A549 (cell line): ENCODE data around the gene TMEM132D. TPM values are rescaled to one million over a fixed set of nuclear protein-coding genes. Genes with fewer than 3 reads are reported as not detected.

ENCODE experiments used
- ATAC-seq, 2 experiments: fragments of 200-7000 bp in 1 of 2; fragments of >200 bp in 1 of 2; cut with Nextera tagmentation in 1 of 2; cut with Tn5 transposase in 1 of 2; 3 replicates each; pipeline versions ENCODE4 v1.8.0 to v1.9.1; 2018 to 2020; ENCODE audit warnings: mild to moderate bottlenecking in 1 of 2, moderate library complexity in 1 of 2
- CTCF ChIA-PET: fragments of 300-600 bp; sonication (Branson Sonifier 250); formaldehyde crosslinking; extraction: SDS; loops from one replicate; lab custom pipeline; 2021; ENCODE audit warnings: antibody characterized with exemption, inconsistent platforms; lab: Yijun Ruan, JAX
- POLR2A ChIA-PET: fragments of 350-600 bp; formaldehyde crosslinking; extraction: SDS; loops from one replicate; lab custom pipeline; 2021; ENCODE audit warnings: antibody characterized with exemption, inconsistent platforms; lab: Yijun Ruan, JAX
- DNase-seq, 2 experiments: peaks; one replicate each; pipeline versions ENCODE4 v3.0.0 to v3.0.0-alpha.2; 2011 to 2016; ENCODE audit warnings: low read depth in 1 of 2, low spot score in 1 of 2
- FAIRE-seq: peaks from 2 replicates; lab custom pipeline; 2011; peaks lifted over from hg19 to GRCh38; lab: Jason Lieb, UNC
- H3K27ac ChIP-seq, 2 experiments: fragments of >200 bp; sonication (Bioruptor Twin); formaldehyde crosslinking; 3 replicates each; pipeline ENCODE4 v1.5.1; 2016 to 2017
- H3K4me1 ChIP-seq: fragments of >200 bp; sonication (Bioruptor Twin); formaldehyde crosslinking; 3 replicates; pipeline ENCODE4 v1.6.1; 2016
- H3K4me2 ChIP-seq: fragments of >200 bp; sonication (Bioruptor Twin); formaldehyde crosslinking; 3 replicates; pipeline ENCODE4 v1.6.1; 2016
- H3K4me3 ChIP-seq: fragments of >200 bp; sonication (Bioruptor Twin); formaldehyde crosslinking; 3 replicates; pipeline ENCODE4 v1.5.1; 2016
- H3K9me3 ChIP-seq: fragments of >200 bp; sonication (Bioruptor Twin); formaldehyde crosslinking; 3 replicates; pipeline ENCODE4 v1.6.1; 2016
- CBX8 ChIP-seq: fragments of 200-600 bp; sonication (generic); IDR thresholded peaks from 2 replicates; pipeline ENCODE4 v1.6.1; 2016
- CHD4 ChIP-seq: fragments of 200-600 bp; sonication (generic); IDR thresholded peaks from 2 replicates; pipeline ENCODE4 v1.6.1; 2016; ENCODE audit warnings: antibody characterized with exemption, mild to moderate bottlenecking, borderline replicate concordance
- EHMT2 ChIP-seq: fragments of 200-600 bp; sonication (generic); IDR thresholded peaks from 2 replicates; pipeline ENCODE4 v1.6.1; 2016; ENCODE audit warnings: antibody characterized with exemption, low read depth, mild to moderate bottlenecking, moderate library complexity
- EP300 ChIP-seq, 2 experiments: fragments of >200 bp; sonication (Bioruptor Twin); formaldehyde crosslinking; IDR thresholded peaks; 2 replicates in 1 of 2; 3 replicates in 1 of 2; pipeline ENCODE4 v1.6.1; 2016 to 2017
- ESRRA ChIP-seq: fragments of 150-350 bp; IDR thresholded peaks from 2 replicates; pipeline ENCODE4 v1.6.1; 2014; ENCODE audit warnings: mild to moderate bottlenecking, low read length, borderline replicate concordance
- GATA3 ChIP-seq: IDR thresholded peaks from 2 replicates; pipeline ENCODE4 v1.6.1; 2012; ENCODE audit warnings: borderline replicate concordance
- HEYL ChIP-seq: fragments of 250-450 bp; sonication (Bioruptor Pico); IDR thresholded peaks from 2 replicates; pipeline ENCODE4 v1.8.0; 2021; ENCODE audit warnings: mild to moderate bottlenecking, moderate library complexity
- HOXA7 ChIP-seq: fragments of 250-450 bp; sonication (Bioruptor Pico); IDR thresholded peaks from 2 replicates; pipeline ENCODE4 v1.5.0; 2020; ENCODE audit warnings: mild to moderate bottlenecking, moderate library complexity
- KDM1A ChIP-seq: fragments of 200-600 bp; sonication (generic); IDR thresholded peaks from 2 replicates; pipeline ENCODE4 v1.6.1; 2016; ENCODE audit warnings: low read depth, mild to moderate bottlenecking
- KDM5A ChIP-seq: fragments of 200-600 bp; sonication (generic); IDR thresholded peaks from 2 replicates; pipeline ENCODE4 v1.6.1; 2016; ENCODE audit warnings: antibody characterized with exemption, mild to moderate bottlenecking
- MAFK ChIP-seq: fragments of 450-650 bp; IDR thresholded peaks from 2 replicates; pipeline ENCODE4 v1.6.1; 2014; ENCODE audit not compliant: partially characterized antibody
- MAZ ChIP-seq: fragments of 150-350 bp; IDR thresholded peaks from 2 replicates; pipeline ENCODE4 v1.6.1; 2014; ENCODE audit warnings: antibody characterized with exemption, low read depth, low read length, borderline replicate concordance
- NFE2L2 ChIP-seq: fragments of 150-350 bp; conservative IDR thresholded peaks from 2 replicates; pipeline ENCODE4 v1.6.1; 2014; ENCODE audit warnings: low read length
- NPAS2 ChIP-seq: fragments of 250-450 bp; sonication (Bioruptor Pico); IDR thresholded peaks from 2 replicates; pipeline ENCODE4 v1.8.0; 2022; ENCODE audit warnings: mild to moderate bottlenecking, moderate library complexity, borderline replicate concordance
- POLR2A ChIP-seq: IDR thresholded peaks from 2 replicates; pipeline ENCODE4 v1.6.1; 2012; ENCODE audit warnings: mild to moderate bottlenecking, low read length
- SMC3 ChIP-seq: fragments of >200 bp; sonication (Bioruptor Twin); formaldehyde crosslinking; IDR thresholded peaks from 3 replicates; pipeline ENCODE4 v1.6.1; 2018; ENCODE audit warnings: inconsistent platforms
- SREBF2 ChIP-seq: fragments of 450-650 bp; IDR thresholded peaks from 2 replicates; pipeline ENCODE4 v1.6.1; 2014; ENCODE audit warnings: mild to moderate bottlenecking, moderate library complexity
- ZFP36 ChIP-seq: fragments of 450-650 bp; IDR thresholded peaks from 2 replicates; pipeline ENCODE4 v1.6.1; 2014; ENCODE audit warnings: borderline replicate concordance; ENCODE audit not compliant: partially characterized antibody
- ZSCAN20 ChIP-seq: fragments of 250-450 bp; sonication (Bioruptor Pico); IDR thresholded peaks from 2 replicates; pipeline ENCODE4 v1.8.0; 2022; ENCODE audit warnings: mild to moderate bottlenecking, moderate library complexity
- WGBS: methylation state at CpG from one replicate; pipeline ENCODE4 v1.1.6; 2017; ENCODE audit errors: missing lambda C conversion rate; 5-methylcytosine and 5-hydroxymethylcytosine counted together
- polyA plus RNA-seq, 4 experiments: library from polyadenylated mRNA; depleted of rRNA in 3 of 4; stranded (reverse); fragments of >200 nt; fragmentation: RNase III in 1 of 4; extraction: RNeasy Plus Mini Kit Qiagen cat#74134 plus additional on column Dnase treatment in 1 of 4; gene quantifications; 2 replicates in 3 of 4; 3 replicates in 1 of 4; pipeline ENCODE4 v1.2.3, GENCODE V29; 2011 to 2017
- TF ChIP-seq, protein P1 (sequence below): fragments of 250-450 bp; sonication (Bioruptor Pico); IDR thresholded peaks from 2 replicates; pipeline ENCODE4 v1.5.0; 2020; ENCODE audit warnings: low read depth, mild to moderate bottlenecking, moderate library complexity
- TF ChIP-seq, protein P2 (sequence below): fragments of >200 bp; sonication (Bioruptor Twin); formaldehyde crosslinking; IDR thresholded peaks from 3 replicates; pipeline ENCODE4 v1.6.1; 2016
- TF ChIP-seq, protein P3 (sequence below): fragments of 450-650 bp; IDR thresholded peaks from 2 replicates; pipeline ENCODE4 v1.6.1; 2014; ENCODE audit warnings: antibody characterized with exemption
- TF ChIP-seq, protein P4 (sequence below): fragments of >200 bp; sonication (Bioruptor Twin); formaldehyde crosslinking; IDR thresholded peaks from 2 replicates; pipeline ENCODE4 v1.6.1; 2016
- TF ChIP-seq, protein P5 (sequence below): fragments of >200 bp; sonication (Bioruptor Twin); formaldehyde crosslinking; IDR thresholded peaks from 3 replicates; pipeline ENCODE4 v1.5.1; 2016
- TF ChIP-seq, protein P6 (sequence below): IDR thresholded peaks from 2 replicates; pipeline ENCODE4 v1.6.1; 2012

Gene TMEM132D
- polyA plus RNA-seq, 2 of the 4 experiments (the other 2 are of a cell fraction), result not detected

DNA sequence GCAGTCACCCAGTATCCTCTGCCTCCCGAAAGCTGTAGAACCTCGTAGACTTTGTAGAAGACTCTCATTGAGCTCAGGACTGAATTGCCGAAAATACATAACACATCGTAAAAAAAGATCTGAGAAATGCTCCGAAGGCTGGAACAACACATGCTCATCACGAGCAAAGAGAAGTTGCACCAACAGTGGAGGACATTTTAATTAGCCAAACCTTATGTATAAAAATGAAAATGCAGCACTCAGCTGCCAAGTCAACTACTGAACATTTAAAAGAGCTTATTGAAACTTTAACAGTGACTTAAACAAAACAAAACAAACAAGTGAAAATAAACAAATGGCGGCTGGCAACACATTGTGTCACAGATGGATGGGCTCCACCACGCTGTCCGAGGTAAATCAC lies 519.9 kb downstream of the TMEM132D start:
- no peak for DNase-seq
- no peak overlapping the region for H3K27ac ChIP-seq
- 14% methylated on average over 9 of the region's 9 CpGs for WGBS
- peaks cover 14% of the 10 kb centered on the region; the same call in 2 of the 3 replicates for H3K9me3 ChIP-seq
- no peak for ATAC-seq
- H3K4me2 ChIP-seq, result no peak overlapping the region
- FAIRE-seq, result no peak
- CTCF ChIA-PET, result no interaction called here
- H3K4me1 ChIP-seq, result no peaks in the 10 kb centered on the region
- POLR2A ChIA-PET, result no interaction called here
- TF ChIP-seq, protein P1, sequence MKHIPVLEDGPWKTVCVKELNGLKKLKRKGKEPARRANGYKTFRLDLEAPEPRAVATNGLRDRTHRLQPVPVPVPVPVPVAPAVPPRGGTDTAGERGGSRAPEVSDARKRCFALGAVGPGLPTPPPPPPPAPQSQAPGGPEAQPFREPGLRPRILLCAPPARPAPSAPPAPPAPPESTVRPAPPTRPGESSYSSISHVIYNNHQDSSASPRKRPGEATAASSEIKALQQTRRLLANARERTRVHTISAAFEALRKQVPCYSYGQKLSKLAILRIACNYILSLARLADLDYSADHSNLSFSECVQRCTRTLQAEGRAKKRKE (CRISPR knock-in tag), result no peak
- TF ChIP-seq, protein P2, sequence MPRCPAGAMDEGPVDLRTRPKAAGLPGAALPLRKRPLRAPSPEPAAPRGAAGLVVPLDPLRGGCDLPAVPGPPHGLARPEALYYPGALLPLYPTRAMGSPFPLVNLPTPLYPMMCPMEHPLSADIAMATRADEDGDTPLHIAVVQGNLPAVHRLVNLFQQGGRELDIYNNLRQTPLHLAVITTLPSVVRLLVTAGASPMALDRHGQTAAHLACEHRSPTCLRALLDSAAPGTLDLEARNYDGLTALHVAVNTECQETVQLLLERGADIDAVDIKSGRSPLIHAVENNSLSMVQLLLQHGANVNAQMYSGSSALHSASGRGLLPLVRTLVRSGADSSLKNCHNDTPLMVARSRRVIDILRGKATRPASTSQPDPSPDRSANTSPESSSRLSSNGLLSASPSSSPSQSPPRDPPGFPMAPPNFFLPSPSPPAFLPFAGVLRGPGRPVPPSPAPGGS, result no peak
- no peak for TF ChIP-seq GATA3
- TF ChIP-seq POLR2A, result no peak
- no peak for TF ChIP-seq MAZ
- no peak for TF ChIP-seq HEYL (CRISPR knock-in tag)
- no peak for TF ChIP-seq ESRRA
- TF ChIP-seq ZSCAN20 (CRISPR knock-in tag), result no peak
- TF ChIP-seq SREBF2, result no peak
- H3K4me3 ChIP-seq, result no peak overlapping the region

DNA sequence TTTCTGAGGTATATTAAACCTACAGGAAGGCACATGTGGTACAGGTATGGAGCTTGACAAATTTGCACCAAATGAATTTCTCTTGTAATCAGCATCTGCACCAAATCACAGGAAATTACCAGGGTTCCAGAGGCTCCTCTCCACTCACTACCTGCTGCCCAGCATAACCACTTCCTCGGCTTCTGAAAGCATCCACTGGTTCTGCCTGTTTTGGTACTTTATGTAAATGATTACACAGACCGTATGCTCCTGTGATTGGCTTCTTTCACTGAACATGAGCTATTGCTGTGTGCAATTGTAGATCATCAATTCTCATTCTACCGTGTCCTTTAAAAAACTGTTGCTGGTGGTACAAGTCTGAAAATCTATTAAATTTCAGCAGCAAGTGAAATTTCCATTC lies 522.1 kb downstream of the TMEM132D start:
- DNase-seq, result no peak
- H3K4me2 ChIP-seq, result no peak overlapping the region
- no peak overlapping the region for H3K27ac ChIP-seq
- ChIA-PET POLR2A (no interaction called here), CTCF (no interaction called here)
- WGBS, result 6% methylated on average over 3 of the region's 3 CpGs
- TF ChIP-seq EHMT2 (no peak), EP300 (IDR thresholded peaks at IDR 0.05) (no peak), HOXA7 (CRISPR knock-in tag) (no peak)
- TF ChIP-seq, protein P3, sequence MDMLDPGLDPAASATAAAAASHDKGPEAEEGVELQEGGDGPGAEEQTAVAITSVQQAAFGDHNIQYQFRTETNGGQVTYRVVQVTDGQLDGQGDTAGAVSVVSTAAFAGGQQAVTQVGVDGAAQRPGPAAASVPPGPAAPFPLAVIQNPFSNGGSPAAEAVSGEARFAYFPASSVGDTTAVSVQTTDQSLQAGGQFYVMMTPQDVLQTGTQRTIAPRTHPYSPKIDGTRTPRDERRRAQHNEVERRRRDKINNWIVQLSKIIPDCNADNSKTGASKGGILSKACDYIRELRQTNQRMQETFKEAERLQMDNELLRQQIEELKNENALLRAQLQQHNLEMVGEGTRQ, result no peak
- peaks cover 11% of the 10 kb centered on the region; the same call in 2 of the 3 replicates for H3K9me3 ChIP-seq
- FAIRE-seq, result no peak
- no peaks in the 10 kb centered on the region for H3K4me1 ChIP-seq
- no peak overlapping the region for H3K4me3 ChIP-seq
- no peak for ATAC-seq

DNA sequence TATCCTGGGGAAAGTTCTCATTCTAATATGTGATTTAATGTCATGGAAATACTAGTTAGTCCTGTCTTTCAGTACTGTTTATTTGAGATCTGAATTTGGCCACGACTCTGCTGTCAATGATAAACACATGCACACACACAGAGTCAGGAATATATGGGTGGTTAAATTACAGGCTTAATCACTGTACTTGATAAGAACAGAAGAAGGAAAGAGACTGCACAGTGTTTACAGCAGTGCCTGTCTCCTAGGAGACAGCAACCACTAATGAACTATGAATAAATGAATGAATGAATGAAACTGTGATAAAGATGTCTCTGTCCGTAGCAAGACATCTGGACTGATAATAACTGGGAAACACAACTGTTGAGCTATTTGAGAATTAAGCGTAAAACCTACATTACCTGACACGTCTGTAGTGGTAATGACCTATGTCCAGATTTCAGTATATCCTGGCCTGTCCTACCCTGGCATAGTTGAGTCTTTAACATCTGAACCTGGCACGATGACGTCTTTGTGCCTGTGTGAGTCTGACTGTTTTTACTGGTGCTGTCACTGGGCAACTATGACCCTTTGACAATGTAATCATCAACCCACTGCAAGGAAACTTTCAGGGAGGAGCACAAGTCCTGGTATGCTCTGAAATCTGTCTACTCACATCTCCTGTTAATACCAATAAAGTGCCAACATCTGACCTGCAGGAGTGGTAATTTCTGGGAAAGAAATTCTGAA lies 524.6 kb downstream of the TMEM132D start:
- no peak for ATAC-seq
- H3K27ac ChIP-seq, result no peak overlapping the region
- 16% methylated on average over 6 of the region's 6 CpGs for WGBS
- ChIA-PET CTCF (no interaction called here), POLR2A (no interaction called here)
- DNase-seq, result no peak
- H3K4me3 ChIP-seq, result no peak overlapping the region
- no peaks in the 10 kb centered on the region for H3K4me1 ChIP-seq
- H3K9me3 ChIP-seq, result no peaks in the 10 kb centered on the region
- no peak overlapping the region for H3K4me2 ChIP-seq
- FAIRE-seq, result no peak
- TF ChIP-seq KDM1A, result no peak
- TF ChIP-seq SMC3, result no peak
- TF ChIP-seq, protein P1 (CRISPR knock-in tag), result no peak
- no peak for TF ChIP-seq NPAS2 (CRISPR knock-in tag)
- no peak for TF ChIP-seq CBX8
- TF ChIP-seq, protein P4, sequence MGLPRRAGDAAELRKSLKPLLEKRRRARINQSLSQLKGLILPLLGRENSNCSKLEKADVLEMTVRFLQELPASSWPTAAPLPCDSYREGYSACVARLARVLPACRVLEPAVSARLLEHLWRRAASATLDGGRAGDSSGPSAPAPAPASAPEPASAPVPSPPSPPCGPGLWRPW, result no peak
- TF ChIP-seq MAFK, result no peak
- TF ChIP-seq, protein P5, sequence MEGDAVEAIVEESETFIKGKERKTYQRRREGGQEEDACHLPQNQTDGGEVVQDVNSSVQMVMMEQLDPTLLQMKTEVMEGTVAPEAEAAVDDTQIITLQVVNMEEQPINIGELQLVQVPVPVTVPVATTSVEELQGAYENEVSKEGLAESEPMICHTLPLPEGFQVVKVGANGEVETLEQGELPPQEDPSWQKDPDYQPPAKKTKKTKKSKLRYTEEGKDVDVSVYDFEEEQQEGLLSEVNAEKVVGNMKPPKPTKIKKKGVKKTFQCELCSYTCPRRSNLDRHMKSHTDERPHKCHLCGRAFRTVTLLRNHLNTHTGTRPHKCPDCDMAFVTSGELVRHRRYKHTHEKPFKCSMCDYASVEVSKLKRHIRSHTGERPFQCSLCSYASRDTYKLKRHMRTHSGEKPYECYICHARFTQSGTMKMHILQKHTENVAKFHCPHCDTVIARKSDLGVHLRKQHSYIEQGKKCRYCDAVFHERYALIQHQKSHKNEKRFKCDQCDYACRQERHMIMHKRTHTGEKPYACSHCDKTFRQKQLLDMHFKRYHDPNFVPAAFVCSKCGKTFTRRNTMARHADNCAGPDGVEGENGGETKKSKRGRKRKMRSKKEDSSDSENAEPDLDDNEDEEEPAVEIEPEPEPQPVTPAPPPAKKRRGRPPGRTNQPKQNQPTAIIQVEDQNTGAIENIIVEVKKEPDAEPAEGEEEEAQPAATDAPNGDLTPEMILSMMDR, result no peak
- no peak for TF ChIP-seq CHD4
- TF ChIP-seq, protein P2, result no peak
- TF ChIP-seq GATA3, result no peak
- no peak for TF ChIP-seq NFE2L2
- TF ChIP-seq, protein P6, sequence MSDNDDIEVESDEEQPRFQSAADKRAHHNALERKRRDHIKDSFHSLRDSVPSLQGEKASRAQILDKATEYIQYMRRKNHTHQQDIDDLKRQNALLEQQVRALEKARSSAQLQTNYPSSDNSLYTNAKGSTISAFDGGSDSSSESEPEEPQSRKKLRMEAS, result no peak
- TF ChIP-seq ZFP36, result no peak
- no peak for TF ChIP-seq HEYL (CRISPR knock-in tag)
- TF ChIP-seq KDM5A, result no peak
